ENCODE data around the gene CCDC197.

DNA sequence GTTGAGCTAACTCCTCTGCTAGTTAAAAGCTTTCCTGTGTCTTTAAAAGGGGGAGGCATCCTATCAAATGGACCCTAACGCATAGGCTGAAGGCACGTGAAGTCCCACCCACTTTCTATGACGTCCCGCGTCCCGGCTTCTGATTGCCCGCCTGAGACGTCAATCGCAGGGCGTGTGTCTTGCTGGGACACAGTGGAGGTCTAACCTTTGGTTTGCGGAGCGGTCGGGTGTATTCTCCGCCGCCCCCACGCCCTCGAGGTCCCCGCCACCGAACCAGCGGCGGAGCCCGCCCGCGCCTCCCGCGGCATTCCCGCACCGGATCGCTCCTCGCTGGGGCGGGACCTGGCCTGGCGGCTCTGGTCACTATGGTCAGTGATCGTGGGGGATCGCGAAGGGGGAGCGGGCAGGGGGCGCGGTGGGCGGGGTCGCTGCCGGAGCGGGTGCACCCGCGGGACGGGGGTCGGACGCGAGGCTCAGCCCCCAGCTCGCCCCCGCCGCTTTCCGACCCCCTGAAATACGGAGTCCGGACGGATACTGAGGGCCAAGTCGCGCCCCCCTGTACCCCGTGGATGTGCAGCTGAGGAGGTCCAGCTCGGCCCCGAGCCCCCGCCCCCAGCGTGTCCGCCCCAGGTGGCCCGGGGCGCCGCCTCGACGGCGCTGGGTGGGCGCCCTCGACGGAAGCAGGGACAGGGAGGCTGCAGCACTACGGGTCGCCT lies 29.2 kb downstream of the CCDC197 start, which contains the start of gene OTUB2:
- no peak for TF ChIP-seq CTCF (IDR thresholded peaks at IDR 0.05)
- TF ChIP-seq POLR2A (IDR thresholded peaks at IDR 0.05), result no peak

Data from uterus (tissue), 2 donors.